Measurements from ENCODE around the gene GPR31.
"Not testable (repeated sequence)": the region's sequence is repeated elsewhere in the genome, so short reads cannot be mapped to it uniquely, and the experiment has no call there.

Gene GPR31

GRCh38 chr6:167167699-167168098, 9.9 kb upstream of the GPR31 start:
- DNase-seq (ENCODE audit: low spot score): not testable (repeated sequence)

- DNase-seq (ENCODE audit: low spot score): no peak
Observed at GRCh38 chr6:167165858-167166471, 8.2 kb upstream of the GPR31 start.

- DNase-seq (ENCODE audit: low spot score): no peak
Observed at GRCh38 chr6:167164261-167164660, 6.5 kb upstream of the GPR31 start.

- DNase-seq (ENCODE audit: low spot score): no peak
Observed at GRCh38 chr6:167163476-167164011, 5.8 kb upstream of the GPR31 start.

GRCh38 chr6:167162591-167162990, 4.8 kb upstream of the GPR31 start:
- DNase-seq (ENCODE audit: low spot score): no peak

GRCh38 chr6:167161851-167162467, 4.2 kb upstream of the GPR31 start:
- DNase-seq (ENCODE audit: low spot score): no peak

GRCh38 chr6:167157414-167157813, 366 bp downstream of the GPR31 start:
- no peak for DNase-seq (ENCODE audit: low spot score)

GRCh38 chr6:167154895-167155294, 2.9 kb downstream of the GPR31 start:
- DNase-seq (ENCODE audit: low spot score): no peak

- DNase-seq (ENCODE audit: low spot score): no peak
Observed at GRCh38 chr6:167154291-167154690, 3.5 kb downstream of the GPR31 start.

- peak; percentile 29 for DNase-seq (ENCODE audit: low spot score)
Observed at GRCh38 chr6:167153521-167153959, 4.2 kb downstream of the GPR31 start.

GRCh38 chr6:167152862-167153261, 4.9 kb downstream of the GPR31 start:
- DNase-seq (ENCODE audit: low spot score): no peak

- DNase-seq (ENCODE audit: low spot score): no peak
Observed at GRCh38 chr6:167151648-167152047, 6.1 kb downstream of the GPR31 start.

GRCh38 chr6:167150941-167151549, 6.7 kb downstream of the GPR31 start:
- DNase-seq (ENCODE audit: low spot score): no peak

- no peak for DNase-seq (ENCODE audit: low spot score)
Observed at GRCh38 chr6:167148997-167149396, 8.8 kb downstream of the GPR31 start.

- DNase-seq (ENCODE audit: low spot score): no peak
Observed at GRCh38 chr6:167148021-167148420, 9.8 kb downstream of the GPR31 start.

GRCh38 chr6:167146977-167147376, 10.8 kb downstream of the GPR31 start:
- DNase-seq (ENCODE audit: low spot score): no peak

- no peak for DNase-seq (ENCODE audit: low spot score)
Observed at GRCh38 chr6:167146135-167146534, 11.6 kb downstream of the GPR31 start.

GRCh38 chr6:167145461-167145860, 12.3 kb downstream of the GPR31 start:
- DNase-seq (ENCODE audit: low spot score): no peak

- no peak for DNase-seq (ENCODE audit: low spot score)
Observed at GRCh38 chr6:167143041-167143440, 14.7 kb downstream of the GPR31 start.

GRCh38 chr6:167142433-167142761, 15.4 kb downstream of the GPR31 start:
- no peak for DNase-seq (ENCODE audit: low spot score)

GRCh38 chr6:167141667-167142432, 15.9 kb downstream of the GPR31 start:
- no peak for DNase-seq (ENCODE audit: low spot score)

- no peak for DNase-seq (ENCODE audit: low spot score)
Observed at GRCh38 chr6:167140589-167141474, 16.9 kb downstream of the GPR31 start.

Measured in putamen (tissue), 1 donor.